Urothelium cell line (cell line): ENCODE results near the gene KRTAP5-10.
"Not testable (repeated sequence)": the region's sequence is repeated elsewhere in the genome, so short reads cannot be mapped to it uniquely, and the experiment has no call there.

Source experiments
- DNase-seq: peaks from one replicate; pipeline ENCODE4 v3.0.0; 2011; ENCODE audit warnings: low spot score, mixed read lengths
- FAIRE-seq: peaks from 2 replicates; lab custom pipeline; 2011; peaks lifted over from hg19 to GRCh38; lab: Jason Lieb, UNC

Gene KRTAP5-10

DNA sequence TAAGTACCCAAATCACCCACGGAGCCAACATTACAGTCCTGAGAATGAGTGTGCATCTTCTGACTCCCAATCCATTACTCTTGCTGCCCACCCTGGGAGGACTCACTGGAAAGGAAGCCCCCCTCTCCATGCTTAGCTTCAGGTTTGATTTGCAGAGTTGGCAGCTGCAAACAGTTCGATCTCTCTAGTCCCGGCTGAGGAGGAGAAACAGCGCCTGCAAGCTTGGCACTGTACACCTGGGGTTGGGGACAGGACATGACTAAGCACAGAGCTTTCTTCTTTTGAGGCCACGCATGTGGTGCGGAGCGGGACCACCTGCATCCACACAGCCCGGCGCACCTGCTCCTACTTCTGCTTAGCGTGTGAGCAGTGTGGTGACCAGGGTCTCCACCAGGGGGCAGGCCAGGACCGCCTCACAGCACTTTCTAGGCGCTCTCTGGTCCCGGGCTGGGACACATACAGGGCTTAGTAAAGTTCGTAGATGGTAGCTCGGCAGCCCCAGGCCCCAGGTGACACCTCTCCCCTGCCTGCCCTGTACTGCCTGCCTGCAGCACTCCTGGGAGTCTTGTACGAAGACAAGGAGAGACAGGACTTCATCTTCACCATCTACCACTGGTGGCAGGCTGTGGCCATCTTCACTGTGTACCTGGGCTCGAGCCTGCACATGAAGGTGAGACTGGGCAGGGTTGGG, 39.6 kb downstream of the KRTAP5-10 start:
- not testable (repeated sequence) for DNase-seq
- FAIRE-seq, result peak; percentile 63

DNA sequence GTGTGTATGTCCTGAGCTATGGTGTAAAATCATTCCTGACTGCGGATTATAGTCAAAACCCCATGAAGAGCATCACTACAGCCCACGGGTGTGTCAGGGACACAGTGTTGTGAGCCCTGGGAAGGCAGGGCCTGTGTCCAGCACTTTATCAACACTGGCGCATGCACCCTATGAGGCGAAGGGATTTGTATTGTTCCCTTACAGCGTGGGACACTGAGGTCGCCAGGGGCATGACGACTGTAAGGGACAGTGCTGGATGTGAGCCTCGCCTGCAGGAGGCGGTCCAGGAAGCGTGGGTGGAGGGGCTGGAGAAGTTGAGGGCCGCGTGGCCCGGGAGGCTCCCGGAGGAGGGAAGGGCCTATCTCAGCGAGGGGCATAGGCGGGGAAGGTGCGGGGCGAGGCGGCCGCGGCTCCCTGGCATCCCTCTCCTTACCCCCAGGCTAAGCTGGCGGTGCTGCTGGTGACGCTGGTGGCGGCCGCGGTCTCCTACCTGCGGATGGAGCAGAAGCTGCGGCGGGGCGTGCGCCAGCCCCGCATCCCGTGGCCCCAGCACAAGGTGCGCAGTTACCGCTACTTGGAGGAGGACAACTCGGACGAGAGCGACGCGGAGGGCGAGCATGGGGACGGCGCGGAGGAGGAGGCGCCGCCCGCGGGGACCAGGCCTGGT, 41.6 kb downstream of the KRTAP5-10 start:
- not testable (repeated sequence) for FAIRE-seq, DNase-seq

DNA sequence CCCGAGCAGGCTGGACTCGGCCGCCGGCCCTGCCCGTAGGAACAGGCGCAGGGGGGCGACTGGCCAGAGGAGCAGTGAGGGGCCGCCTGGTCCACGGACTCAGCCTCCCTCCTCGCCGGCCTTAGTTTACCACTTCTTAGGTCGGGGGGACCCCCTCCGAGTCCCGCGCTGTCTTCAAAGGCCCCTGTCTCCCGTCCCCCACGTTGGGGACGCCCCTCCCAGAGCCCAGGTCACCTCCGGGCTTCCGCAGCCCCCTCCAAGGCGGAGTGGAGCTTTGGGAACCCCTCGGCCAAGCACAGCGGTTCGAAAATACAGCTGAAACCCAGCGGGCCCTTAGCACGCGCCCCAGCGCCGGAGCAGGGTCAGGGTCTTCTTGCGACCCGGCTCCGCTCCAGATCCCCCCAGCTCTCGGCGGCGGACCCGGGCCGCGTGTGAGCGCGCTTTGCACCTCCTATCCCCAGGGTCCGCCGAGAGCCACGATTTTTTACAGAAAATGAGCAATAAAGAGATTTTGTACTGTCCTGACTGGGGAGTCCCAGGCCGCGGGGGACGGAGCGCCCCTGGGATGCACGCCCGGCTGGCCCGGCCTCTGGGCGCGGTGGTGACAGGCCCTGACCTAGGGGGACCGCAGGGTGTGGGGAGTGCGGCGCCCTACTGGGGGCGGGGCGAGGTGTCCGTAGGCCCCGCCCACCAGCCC, 42.3 kb downstream of the KRTAP5-10 start:
- not testable (repeated sequence) for FAIRE-seq, DNase-seq

DNA sequence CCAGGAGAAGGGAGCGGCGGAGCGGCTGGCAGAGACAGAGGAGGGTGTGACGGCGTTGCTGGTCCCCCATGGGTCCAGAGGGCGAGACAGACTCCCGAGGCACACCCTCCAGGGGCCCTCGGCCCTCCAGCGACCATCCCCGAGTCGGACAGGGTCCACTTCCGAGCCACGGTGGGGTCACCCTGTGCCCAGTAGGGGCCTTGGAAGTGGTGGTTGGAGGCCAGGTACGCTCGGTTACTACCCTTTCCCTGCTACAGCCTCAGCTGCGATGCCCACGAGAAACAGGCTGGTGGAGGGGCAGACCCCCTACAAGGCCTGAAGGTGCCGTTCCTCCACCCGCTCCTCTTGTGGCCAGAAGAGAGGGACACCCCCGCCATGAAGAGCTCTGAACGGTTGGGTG, 42.9 kb downstream of the KRTAP5-10 start:
- FAIRE-seq, DNase-seq: not testable (repeated sequence)

DNA sequence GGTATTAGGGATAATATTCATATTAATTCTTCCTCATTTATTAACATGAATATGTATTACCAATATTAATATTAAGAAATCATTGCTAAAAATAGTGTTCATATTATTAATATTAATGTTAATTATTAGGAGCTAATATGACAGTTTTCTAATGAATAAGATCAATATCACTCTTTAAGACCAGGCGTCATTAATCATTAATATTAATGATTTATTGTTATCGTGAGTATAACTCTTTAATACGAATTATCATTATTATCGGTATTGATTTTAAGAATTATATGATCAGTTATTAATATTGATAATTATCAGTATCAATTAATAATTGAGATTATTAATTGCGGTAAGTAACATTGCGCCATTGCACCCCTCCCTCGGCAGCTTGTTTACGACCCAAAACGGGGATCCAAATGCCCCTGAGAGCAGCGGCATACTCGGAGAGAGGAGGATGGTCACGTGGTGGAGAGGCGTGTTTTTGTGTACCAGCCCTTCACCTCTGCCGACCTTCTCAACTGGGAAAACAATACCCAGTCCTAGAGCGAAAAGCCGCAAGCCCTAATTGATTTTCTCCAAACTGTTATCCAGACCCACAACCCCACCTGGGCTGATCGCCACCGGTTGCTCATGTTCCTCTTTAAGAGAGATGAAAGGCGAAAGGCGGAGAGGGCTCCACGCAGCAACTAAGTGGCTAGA, 46.0 kb downstream of the KRTAP5-10 start:
- FAIRE-seq, result not testable (repeated sequence)

DNA sequence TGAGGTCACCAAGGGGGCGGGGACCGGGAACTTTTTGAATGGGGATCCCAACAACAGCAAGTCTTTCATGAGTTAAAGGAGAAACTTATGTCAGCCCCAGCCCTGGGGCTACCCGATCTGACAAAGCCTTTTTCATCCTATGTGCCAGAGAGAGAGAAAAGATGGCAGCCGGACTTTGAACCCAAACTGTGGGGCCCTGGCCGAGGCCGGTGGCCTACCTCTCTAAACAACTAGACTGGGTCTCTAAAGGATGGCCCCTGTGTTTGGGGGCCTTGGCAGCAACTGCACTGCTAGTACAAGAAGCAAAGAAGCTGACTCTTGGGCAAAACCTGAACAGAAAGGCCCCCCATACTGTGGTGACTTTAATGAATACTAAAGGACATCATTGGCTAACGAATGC, 48.6 kb downstream of the KRTAP5-10 start:
- FAIRE-seq, DNase-seq: not testable (repeated sequence)

More for the DNA sequence above, 46.0 kb downstream of the KRTAP5-10 start:
- DNase-seq, result not testable (repeated sequence)

DNA sequence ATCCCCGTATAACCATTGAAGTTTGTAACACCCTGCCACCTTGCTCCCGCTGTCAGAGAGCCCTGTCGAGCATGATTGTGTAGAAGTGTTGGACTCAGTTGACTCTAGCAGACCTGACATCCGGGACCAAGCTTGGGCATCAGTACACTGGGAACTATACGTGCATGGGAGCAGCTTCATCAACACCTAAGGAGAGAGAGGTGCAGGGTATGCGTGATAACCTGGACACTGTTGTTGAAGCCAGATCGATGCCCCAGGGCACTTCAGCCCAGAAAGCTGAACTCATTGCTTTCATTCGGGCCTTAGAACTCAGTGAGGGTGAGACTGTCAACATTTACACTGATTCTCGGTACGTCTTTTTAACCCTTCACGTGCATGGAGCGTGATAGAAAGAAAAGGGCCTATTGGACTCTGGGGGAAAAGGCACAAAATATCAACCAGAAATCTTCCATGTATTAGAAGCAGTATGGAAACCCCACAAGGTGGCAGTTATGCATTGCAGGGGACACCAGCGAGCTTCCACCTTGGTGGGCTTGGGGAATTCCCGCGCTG, 49.1 kb downstream of the KRTAP5-10 start:
- DNase-seq, FAIRE-seq: not testable (repeated sequence)

DNA sequence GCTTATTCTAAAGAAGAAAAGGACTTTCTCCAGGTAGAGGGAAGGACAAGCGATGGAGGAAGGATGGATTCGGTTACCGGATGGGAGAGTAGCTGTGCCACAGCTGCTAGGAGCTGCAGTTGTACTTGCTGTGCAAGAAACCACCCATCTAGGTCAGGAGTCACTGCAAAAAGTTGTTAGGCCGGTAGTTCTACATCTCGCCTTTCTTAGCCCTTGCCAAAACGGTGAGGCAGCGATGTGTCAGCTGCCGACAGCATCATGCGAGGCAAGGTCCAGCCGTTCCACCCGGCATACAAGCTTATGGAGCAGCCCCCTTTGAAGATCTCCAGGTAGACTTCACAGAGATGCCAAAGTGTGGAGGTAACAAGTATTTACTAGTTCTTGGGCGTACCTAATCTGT, 49.6 kb downstream of the KRTAP5-10 start:
- FAIRE-seq, DNase-seq: not testable (repeated sequence)
